ENCODE results near the gene CXCL12.

The CXCL12 gene

GRCh38 chr10:44396671-44397191 lies 11.8 kb upstream of the CXCL12 start:
- H3K4me3 ChIP-seq (replicated peaks in 1 of 2; ENCODE audit: low read depth in 2 of 2, low read length in 2 of 2), result no peak overlapping the region
- TF ChIP-seq CTCF (IDR thresholded peaks at IDR 0.05; ENCODE audit: low read depth, low read length), result no peak
- no peak for DNase-seq (ENCODE audit: low read depth in 2 of 2)

- H3K4me3 ChIP-seq (replicated peaks in 1 of 2; ENCODE audit: low read depth in 2 of 2, low read length in 2 of 2), result no peak overlapping the region
- no peak for TF ChIP-seq CTCF (IDR thresholded peaks at IDR 0.05; ENCODE audit: low read depth, low read length)
- DNase-seq (ENCODE audit: low read depth in 2 of 2), result no peak
These were observed 11.2 kb upstream of the CXCL12 start for GRCh38 chr10:44395902-44396670.

- no peak for DNase-seq (ENCODE audit: low read depth in 2 of 2)
- no peak for TF ChIP-seq CTCF (IDR thresholded peaks at IDR 0.05; ENCODE audit: low read depth, low read length)
- H3K4me3 ChIP-seq (replicated peaks in 1 of 2; ENCODE audit: low read depth in 2 of 2, low read length in 2 of 2), result no peak overlapping the region
These were observed 10.5 kb upstream of the CXCL12 start for GRCh38 chr10:44395396-44395795.

- no peak overlapping the region for H3K4me3 ChIP-seq (replicated peaks in 1 of 2; ENCODE audit: low read depth in 2 of 2, low read length in 2 of 2)
- DNase-seq (ENCODE audit: low read depth in 2 of 2), result no peak
- TF ChIP-seq CTCF (IDR thresholded peaks at IDR 0.05; ENCODE audit: low read depth, low read length), result no peak
These were observed 9.9 kb upstream of the CXCL12 start for GRCh38 chr10:44394696-44395381.

- TF ChIP-seq CTCF (IDR thresholded peaks at IDR 0.05; ENCODE audit: low read depth, low read length), result no peak
- DNase-seq (ENCODE audit: low read depth in 2 of 2), result no peak
- no peak overlapping the region for H3K4me3 ChIP-seq (replicated peaks in 1 of 2; ENCODE audit: low read depth in 2 of 2, low read length in 2 of 2)
These were observed 9.1 kb upstream of the CXCL12 start for GRCh38 chr10:44393834-44394547.

GRCh38 chr10:44393051-44393630 lies 8.2 kb upstream of the CXCL12 start:
- no peak for DNase-seq (ENCODE audit: low read depth in 2 of 2)
- no peak for TF ChIP-seq CTCF (IDR thresholded peaks at IDR 0.05; ENCODE audit: low read depth, low read length)
- H3K4me3 ChIP-seq (replicated peaks in 1 of 2; ENCODE audit: low read depth in 2 of 2, low read length in 2 of 2), result no peak overlapping the region
